Cerebellar nuclear complex (tissue), 1 donor: Measurements from ENCODE around the gene ATP9A.

Experiments
- DNase-seq, 2 experiments: peaks; one replicate each; lab custom pipeline; 2025; lab: John Stamatoyannopoulos, UW

Gene ATP9A

GRCh38 chr20:51596668-51597388, 171.4 kb downstream of the ATP9A start:
- DNase-seq, result peak in 1 of 2 experiments; percentile 68

GRCh38 chr20:51595744-51596143, 172.4 kb downstream of the ATP9A start:
- no peak for DNase-seq

GRCh38 chr20:51595058-51595532, 173.1 kb downstream of the ATP9A start:
- peak in 1 of 2 experiments; percentile 67 for DNase-seq

- no peak for DNase-seq
Measured at GRCh38 chr20:51594236-51595057, 173.7 kb downstream of the ATP9A start.

- DNase-seq, result no peak
Measured at GRCh38 chr20:51593584-51593983, 174.6 kb downstream of the ATP9A start.

- DNase-seq, result no peak
Measured at GRCh38 chr20:51592564-51592963, 175.6 kb downstream of the ATP9A start.

GRCh38 chr20:51591871-51592270, 176.3 kb downstream of the ATP9A start:
- DNase-seq, result no peak

GRCh38 chr20:51588762-51589161, 179.4 kb downstream of the ATP9A start:
- DNase-seq, result no peak

GRCh38 chr20:51587145-51587544, 181.0 kb downstream of the ATP9A start:
- no peak for DNase-seq

- DNase-seq, result no peak
Measured at GRCh38 chr20:51586005-51586440, 182.2 kb downstream of the ATP9A start.

GRCh38 chr20:51585148-51585547, 183.0 kb downstream of the ATP9A start:
- DNase-seq, result no peak

- no peak for DNase-seq
Measured at GRCh38 chr20:51584737-51585136, 183.5 kb downstream of the ATP9A start.

- DNase-seq, result no peak
Measured at GRCh38 chr20:51584116-51584515, 184.1 kb downstream of the ATP9A start.

- DNase-seq, result no peak
Measured at GRCh38 chr20:51583499-51583898, 184.7 kb downstream of the ATP9A start.

- no peak for DNase-seq
Measured at GRCh38 chr20:51583073-51583472, 185.1 kb downstream of the ATP9A start.

- DNase-seq, result no peak
Measured at GRCh38 chr20:51581571-51581970, 186.6 kb downstream of the ATP9A start.

GRCh38 chr20:51579137-51579536, 189.1 kb downstream of the ATP9A start:
- DNase-seq, result no peak

GRCh38 chr20:51578145-51578459, 190.1 kb downstream of the ATP9A start:
- no peak for DNase-seq

GRCh38 chr20:51577432-51578144, 190.6 kb downstream of the ATP9A start:
- no peak for DNase-seq

- DNase-seq, result no peak
Measured at GRCh38 chr20:51575486-51575885, 192.7 kb downstream of the ATP9A start.

- no peak for DNase-seq
Measured at GRCh38 chr20:51574248-51575033, 193.7 kb downstream of the ATP9A start.
